Right atrium auricular region (tissue), 2 donors: ENCODE results near the gene OIP5. TPM values are rescaled to one million over a fixed set of nuclear protein-coding genes. Genes with fewer than 3 reads are reported as not detected.
"Not testable (repeated sequence)": the region's sequence is repeated elsewhere in the genome, so short reads cannot be mapped to it uniquely, and the experiment has no call there.

ENCODE experiments used
- DNase-seq: peaks from one replicate; pipeline ENCODE4 v3.0.0-alpha.2; 2019; ENCODE audit warnings: low spot score
- H3K27ac ChIP-seq, 2 donors: fragments of 200-600 bp; sonication (generic); 1 replicate in 1 of 2; 2 replicates in 1 of 2; pipeline ENCODE4 v1.5.1; 2016 to 2019
- H3K27me3 ChIP-seq, 2 donors: fragments of 200-600 bp; sonication (generic); one replicate each; pipeline versions ENCODE4 v1.5.1 to v1.6.0; 2017 to 2019
- H3K36me3 ChIP-seq: fragments of 200-600 bp; sonication (generic); one replicate; pipeline ENCODE4 v1.5.1; 2016
- H3K4me1 ChIP-seq, 2 donors: fragments of 200-600 bp; sonication (generic); one replicate each; pipeline versions ENCODE4 v1.5.1 to v1.6.0; 2017 to 2019
- H3K4me3 ChIP-seq, 2 donors: fragments of 200-600 bp; sonication (generic); 1 replicate in 1 of 2; 2 replicates in 1 of 2; pipeline ENCODE4 v1.5.1; 2017 to 2019; ENCODE audit warnings: mild to moderate bottlenecking in 1 of 2, moderate library complexity in 1 of 2
- H3K9me3 ChIP-seq, 2 donors: fragments of 200-600 bp; sonication (generic); one replicate each; pipeline ENCODE4 v1.5.1; 2019
- CTCF ChIP-seq, 2 donors: fragments of 200-600 bp; sonication (generic); IDR thresholded peaks; one replicate each; pipeline ENCODE4 v1.5.1; 2019; ENCODE audit warnings: antibody characterized with exemption in 2 of 2
- total RNA-seq, 2 donors: library from RNA; depleted of rRNA; stranded (reverse); fragments of >200 nt; gene quantifications; one replicate each; pipeline ENCODE4 v1.1.0, GENCODE V29; 2016

The OIP5 gene
- total RNA-seq, 2 donors from 2014 or later: 0.35 TPM; not detected in 1

GRCh38 chr15:41323611-41324010, 8.8 kb downstream of the OIP5 start:
- Histone ChIP-seq H3K4me1 (no peaks in the 10 kb centered on the region), H3K4me3 (no peak overlapping the region), H3K27ac (no peak overlapping the region), H3K9me3 (no peaks in the 10 kb centered on the region), H3K27me3 (no peaks in the 10 kb centered on the region), H3K36me3 (no peaks in the 10 kb centered on the region)
- no peak for DNase-seq
- TF ChIP-seq CTCF (IDR thresholded peaks at IDR 0.05): no peak

GRCh38 chr15:41320805-41321330, 11.5 kb downstream of the OIP5 start:
- not testable (repeated sequence) for H3K4me3 ChIP-seq, DNase-seq, H3K27ac ChIP-seq, H3K27me3 ChIP-seq, H3K36me3 ChIP-seq, H3K4me1 ChIP-seq, H3K9me3 ChIP-seq

GRCh38 chr15:41309226-41309905, 23.0 kb downstream of the OIP5 start:
- peaks cover 5% of the 10 kb centered on the region for H3K36me3 ChIP-seq
- no peaks in the 10 kb centered on the region for H3K9me3 ChIP-seq
- no peak overlapping the region for H3K27ac ChIP-seq
- DNase-seq: no peak
- H3K4me1 ChIP-seq: no peaks in the 10 kb centered on the region
- TF ChIP-seq CTCF (IDR thresholded peaks at IDR 0.05): no peak
- no peak overlapping the region for H3K4me3 ChIP-seq
- H3K27me3 ChIP-seq: no peaks in the 10 kb centered on the region

- no peak overlapping the region for H3K27ac ChIP-seq
- H3K36me3 ChIP-seq: peaks cover 5% of the 10 kb centered on the region
Observed at GRCh38 chr15:41307679-41308078, 24.7 kb downstream of the OIP5 start.

GRCh38 chr15:41304149-41304770, 28.1 kb downstream of the OIP5 start:
- Histone ChIP-seq H3K27me3 (no peaks in the 10 kb centered on the region), H3K4me3 (no peak overlapping the region), H3K27ac (no peak overlapping the region), H3K9me3 (no peaks in the 10 kb centered on the region), H3K36me3 (peaks cover 14% of the 10 kb centered on the region), H3K4me1 (no peaks in the 10 kb centered on the region)
- no peak for DNase-seq
- no peak for TF ChIP-seq CTCF (IDR thresholded peaks at IDR 0.05)

More at GRCh38 chr15:41307679-41308078, 24.7 kb downstream of the OIP5 start:
- no peak overlapping the region for H3K4me3 ChIP-seq
- no peak for TF ChIP-seq CTCF (IDR thresholded peaks at IDR 0.05)
- H3K9me3 ChIP-seq: no peaks in the 10 kb centered on the region
- no peaks in the 10 kb centered on the region for H3K4me1 ChIP-seq
- H3K27me3 ChIP-seq: no peaks in the 10 kb centered on the region
- no peak for DNase-seq

- Histone ChIP-seq H3K27me3 (no peaks in the 10 kb centered on the region), H3K9me3 (no peaks in the 10 kb centered on the region), H3K4me1 (no peaks in the 10 kb centered on the region), H3K4me3 (no peak overlapping the region), H3K27ac (no peak overlapping the region), H3K36me3 (peaks cover 41% of the 10 kb centered on the region)
- no peak for TF ChIP-seq CTCF (IDR thresholded peaks at IDR 0.05)
- DNase-seq: no peak
Observed at GRCh38 chr15:41301587-41301986, 30.8 kb downstream of the OIP5 start.

- not testable (repeated sequence) for H3K9me3 ChIP-seq, DNase-seq, H3K27me3 ChIP-seq, H3K4me3 ChIP-seq, H3K27ac ChIP-seq, H3K4me1 ChIP-seq
- peaks cover 45% of the 10 kb centered on the region for H3K36me3 ChIP-seq
Observed at GRCh38 chr15:41301139-41301538, 31.3 kb downstream of the OIP5 start.
